GM19328 (cell line): ENCODE measurements around the gene HRH1.

Experiments
- ATAC-seq: cut with Tn5 transposase; IDR thresholded peaks from one replicate; pipeline ENCODE4 v1.9.1; 2021; ENCODE audit warnings: mild to moderate bottlenecking, moderate library complexity; ENCODE audit not compliant: unreplicated experiment

HRH1 gene

DNA sequence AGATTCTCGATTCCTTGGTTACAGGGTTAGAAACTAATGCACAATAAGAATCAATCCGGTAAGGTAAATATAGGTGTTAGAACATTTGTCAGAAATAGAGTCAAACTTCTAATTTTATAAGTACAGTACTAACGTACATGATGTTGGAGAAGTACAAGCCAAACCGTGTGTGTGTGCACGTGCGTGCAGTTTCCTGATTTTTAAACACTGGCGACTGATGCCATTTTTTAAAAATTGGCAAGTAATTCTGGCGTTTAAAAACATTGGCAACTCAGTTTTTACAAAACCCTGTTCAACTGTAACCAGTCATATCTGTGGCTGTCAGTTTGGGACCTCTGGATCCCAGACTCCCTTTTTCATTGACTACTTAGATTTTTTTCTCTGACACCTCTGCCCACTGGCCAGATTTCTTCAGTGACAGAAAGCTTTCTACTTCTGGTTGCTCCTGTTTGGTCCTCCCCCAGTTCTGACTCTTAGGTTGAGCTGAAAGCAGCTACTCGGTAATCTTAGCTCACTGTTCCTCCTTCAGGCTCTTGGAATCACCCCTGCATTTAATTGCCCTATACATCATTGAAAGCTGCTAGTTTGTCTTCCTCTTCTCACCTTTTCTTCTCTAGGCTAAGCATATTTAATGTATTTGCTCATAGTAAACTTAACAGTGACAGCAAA lies 118.7 kb downstream of the HRH1 start:
- no peak for ATAC-seq

DNA sequence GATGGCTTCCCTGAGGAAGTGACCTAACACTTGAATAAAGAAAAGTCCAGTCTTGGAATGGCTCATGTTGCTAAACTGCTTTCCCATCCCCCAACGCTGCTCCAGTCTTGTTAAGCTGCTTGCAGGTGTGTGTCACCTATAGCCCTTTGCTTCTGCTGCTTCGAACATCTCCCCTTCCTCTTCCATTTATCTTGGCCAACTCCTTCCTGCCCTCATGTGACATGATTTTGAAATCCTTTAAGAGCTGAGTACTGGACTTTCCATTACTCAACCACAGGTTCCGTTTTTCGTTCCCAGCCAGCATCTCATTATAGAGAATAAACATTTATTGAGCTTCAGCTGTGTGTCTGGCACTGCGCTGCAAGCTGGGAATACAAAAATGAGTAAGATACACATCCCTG lies 119.6 kb downstream of the HRH1 start:
- no peak for ATAC-seq

DNA sequence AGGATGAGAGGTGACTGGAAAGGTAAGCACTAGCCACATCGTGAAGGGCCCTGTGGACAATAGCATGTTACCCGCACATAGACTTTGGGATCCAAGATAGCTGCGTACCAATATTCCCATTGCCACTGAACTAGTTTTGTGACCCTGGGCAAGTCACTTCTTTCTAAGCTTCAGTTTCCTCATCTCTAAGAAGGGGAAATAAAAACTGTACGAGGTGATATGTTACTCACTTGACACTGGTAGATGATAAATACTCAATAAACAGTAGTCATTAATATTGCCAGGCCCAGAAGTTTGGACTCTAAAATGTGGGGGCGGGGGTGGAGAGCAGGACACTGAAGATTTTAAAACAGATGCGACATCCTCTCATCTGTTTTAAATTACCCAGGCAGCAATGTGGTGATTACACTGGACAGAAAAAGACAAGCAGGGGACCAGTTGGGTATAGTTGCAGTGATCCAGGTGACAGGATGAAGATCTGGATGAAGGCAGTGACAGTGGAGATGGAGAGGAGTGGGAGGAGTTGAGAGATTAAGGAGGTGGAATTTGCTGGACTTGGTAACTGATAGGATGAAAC lies 120.4 kb downstream of the HRH1 start:
- no peak for ATAC-seq

DNA sequence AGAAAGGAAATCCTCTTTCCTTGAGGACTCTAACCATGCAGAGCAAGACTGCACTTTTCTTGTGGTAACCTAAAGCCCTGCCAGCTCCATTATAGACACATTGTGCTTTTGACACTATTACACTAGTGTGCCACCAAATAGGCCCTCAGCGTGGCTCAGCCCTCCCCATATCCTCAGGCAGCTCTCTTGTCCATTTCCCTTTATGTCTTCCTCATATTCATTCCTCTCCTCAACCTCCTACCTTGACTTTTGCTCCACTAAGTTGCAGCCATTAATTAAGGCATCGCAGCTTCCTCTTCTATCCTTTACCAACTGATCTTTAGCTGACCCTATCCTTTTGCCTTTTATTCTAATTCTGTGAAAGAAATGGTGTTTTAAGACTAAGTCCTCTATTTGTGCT lies 121.6 kb downstream of the HRH1 start:
- no peak for ATAC-seq

DNA sequence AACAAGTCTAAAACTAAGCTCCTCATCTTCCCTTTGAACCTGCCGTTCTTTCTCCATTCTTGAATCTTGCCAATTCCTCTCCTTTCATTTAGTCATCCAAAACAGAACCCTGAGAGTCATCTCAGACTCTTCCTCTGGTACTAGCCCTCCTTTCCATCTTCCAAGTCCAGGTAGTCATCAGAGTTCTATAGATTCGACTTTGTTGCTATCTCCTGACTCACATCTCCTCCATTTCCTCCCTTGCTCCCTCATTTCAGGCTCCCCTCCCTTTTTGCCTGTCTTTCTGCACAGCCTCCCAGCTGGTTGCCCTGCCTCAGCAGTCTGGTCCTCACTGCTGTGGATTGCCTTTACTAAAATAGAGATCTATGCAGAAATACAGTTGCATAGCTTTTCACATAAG lies 122.6 kb downstream of the HRH1 start:
- no peak for ATAC-seq

DNA sequence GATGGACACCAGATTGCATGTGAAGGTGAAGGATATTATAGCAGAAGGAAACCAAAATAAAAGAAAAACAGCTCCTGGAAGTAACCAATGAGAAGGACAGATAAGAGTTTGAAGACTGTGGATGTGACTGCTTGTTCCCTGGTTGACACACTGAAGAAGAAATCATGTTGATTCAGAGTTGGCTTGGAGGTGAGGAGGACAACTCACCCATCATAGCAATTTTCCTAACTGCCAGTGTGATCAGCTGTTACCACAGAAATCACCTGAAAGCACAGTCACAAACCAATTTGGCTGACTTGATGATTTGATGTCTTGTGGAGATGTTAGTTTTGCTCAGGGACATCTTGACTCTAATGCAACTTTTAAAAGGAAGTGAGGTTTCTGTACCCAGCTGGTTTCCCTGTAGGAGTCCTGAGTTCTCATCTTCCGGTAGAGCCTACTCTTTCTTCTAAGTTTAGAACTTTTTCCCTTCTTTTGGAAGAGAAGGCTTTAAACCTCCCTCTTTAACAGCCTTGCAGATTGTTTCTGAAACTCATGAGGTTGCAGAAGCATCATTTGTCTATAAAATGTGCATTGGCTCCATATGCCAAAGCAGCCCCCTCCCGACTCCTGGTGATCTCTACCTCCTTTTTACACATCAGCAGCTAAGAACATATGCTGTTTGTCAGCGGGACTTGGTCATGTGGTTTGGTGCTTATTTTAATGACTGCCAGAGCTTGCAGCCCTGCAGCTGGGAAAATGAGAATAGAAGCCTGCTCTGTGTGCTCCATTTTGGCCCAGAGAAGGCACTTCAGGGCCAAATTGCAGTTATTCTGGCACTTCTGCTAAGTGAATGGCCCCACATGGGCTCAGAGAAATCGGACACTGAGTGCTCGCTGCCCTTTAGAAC lies 128.2 kb downstream of the HRH1 start:
- no peak for ATAC-seq

DNA sequence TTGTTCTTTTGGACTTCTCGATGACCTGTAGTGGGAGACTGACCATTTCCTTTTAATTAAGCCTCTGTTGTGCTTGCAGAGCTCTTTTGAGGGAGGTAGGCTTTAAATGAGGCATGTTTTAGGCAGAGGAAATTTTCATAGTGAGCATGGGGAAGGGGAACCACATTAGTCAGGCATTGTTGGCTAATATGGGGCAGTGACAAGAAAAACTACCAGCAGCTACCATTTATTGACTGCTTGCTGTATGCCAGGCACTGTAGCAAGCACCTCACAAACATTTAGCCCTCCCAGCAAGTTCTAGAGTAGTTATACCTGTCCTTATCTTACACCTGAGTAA lies 128.8 kb downstream of the HRH1 start:
- ATAC-seq, result no peak

DNA sequence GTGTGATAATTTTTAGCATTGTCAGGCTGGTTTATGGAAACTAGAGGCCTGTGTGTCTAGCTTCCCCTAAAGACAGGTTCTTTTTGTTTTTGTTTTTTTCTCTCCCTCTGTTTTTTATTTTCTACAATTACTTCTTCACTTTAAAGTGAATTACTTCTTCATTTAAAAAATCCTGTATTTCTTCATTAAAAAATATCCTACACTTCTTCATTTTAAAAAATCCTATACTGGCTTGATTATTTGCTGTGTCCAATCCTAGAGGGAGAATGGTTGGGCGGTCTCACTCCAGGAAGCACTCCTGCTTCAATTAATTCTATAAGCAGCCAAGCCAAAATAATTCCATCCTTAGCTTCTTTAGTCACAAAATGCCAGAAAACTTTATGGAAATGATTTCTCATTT lies 129.7 kb downstream of the HRH1 start:
- no peak for ATAC-seq

DNA sequence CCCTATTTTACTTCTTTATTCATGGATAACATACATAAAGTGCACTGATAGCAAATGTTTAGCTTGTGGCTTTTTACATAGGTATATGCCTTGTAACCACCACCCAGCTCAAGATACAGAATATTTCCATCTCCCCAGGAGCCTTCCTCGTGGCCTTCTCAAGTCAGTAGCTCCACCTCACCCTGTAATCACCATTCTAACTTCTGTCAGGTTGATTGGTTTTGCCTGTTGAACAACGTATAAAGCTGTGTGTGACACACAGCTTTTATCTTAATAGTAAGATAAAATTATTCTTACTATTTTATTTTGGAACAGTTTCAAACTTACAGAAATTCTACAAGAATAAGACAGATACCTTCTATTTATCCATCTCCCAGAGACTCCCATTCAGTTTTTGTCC lies 131.2 kb downstream of the HRH1 start:
- ATAC-seq, result no peak

DNA sequence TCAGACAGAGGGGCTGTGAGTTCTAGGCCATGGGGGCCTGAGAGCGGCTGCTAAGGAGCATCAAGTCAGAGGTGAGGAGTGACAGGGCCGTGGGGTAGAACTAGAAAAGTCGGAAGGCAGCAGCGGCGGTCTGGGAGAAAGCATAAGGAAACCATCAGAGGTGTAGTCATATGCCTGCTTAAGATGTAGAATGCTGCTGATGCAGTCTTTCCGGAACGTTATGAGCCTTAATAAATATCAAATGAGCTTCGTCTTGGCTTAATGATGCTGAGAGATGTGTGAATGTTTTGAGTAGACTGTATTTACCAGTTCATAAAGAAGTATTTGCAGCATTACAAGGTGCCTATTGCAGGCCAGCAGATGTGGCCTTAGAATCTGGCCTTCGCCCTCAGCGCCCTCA lies 133.1 kb downstream of the HRH1 start:
- no peak for ATAC-seq

DNA sequence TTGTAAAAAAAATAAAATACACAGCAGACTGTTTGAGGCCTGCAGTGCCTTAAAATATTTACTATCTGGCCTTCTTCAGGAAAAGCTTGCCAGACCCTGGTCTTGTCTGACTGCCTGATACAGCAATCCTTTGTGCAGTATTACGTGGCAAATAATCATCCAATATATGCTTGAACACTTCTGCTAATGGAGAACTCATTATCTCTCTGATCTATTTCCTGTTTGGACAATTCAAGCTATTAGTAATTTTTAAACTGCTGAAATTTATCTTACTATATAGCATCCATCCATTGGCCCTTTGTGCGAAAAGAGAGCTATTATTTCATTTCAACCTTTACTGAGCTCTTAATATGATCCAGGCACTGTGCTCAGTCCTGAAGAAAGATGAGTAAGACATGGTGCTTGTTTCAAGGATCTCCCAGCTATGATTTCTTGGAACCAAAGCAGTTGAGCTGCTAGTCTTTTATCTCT lies 133.8 kb downstream of the HRH1 start:
- ATAC-seq, result no peak

DNA sequence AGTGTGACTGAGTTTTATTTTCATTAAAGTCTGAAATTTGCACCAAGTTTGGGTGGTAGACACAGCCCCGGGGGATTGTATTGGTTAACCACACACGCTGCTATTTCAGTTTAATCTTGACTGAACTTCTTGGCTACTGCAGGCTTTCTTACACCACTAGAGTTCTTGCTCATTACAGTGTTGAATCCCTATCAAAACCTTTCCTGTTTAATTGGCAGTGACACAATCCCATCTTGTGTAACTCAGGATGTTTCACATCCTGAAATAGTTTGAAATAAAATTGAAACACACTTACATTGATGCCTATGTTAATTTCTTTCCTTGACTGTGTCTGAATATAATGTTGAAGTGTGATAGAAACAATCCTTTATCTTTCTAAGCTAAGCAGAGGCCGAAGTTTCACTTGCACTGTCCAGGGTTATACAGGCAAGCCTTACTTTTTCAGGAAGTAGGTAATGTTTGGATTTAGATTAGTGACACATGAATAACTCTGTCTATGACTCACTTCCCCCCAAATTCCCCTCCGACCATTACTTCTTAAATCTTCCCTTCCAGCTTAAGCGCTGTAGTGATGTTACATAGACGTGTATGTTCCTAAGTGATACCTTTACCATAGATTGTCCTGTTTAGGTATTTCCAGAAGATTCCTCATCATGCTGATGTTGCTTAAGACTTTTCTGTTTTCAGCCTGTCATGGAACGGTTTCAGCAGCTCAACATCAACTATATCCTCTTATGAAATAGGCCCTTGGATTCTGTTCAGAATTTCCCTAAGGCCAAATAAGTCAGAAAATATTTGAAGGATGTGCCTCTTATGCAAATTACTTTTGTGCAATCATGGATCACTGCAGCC lies 134.7 kb downstream of the HRH1 start:
- ATAC-seq, result no peak

DNA sequence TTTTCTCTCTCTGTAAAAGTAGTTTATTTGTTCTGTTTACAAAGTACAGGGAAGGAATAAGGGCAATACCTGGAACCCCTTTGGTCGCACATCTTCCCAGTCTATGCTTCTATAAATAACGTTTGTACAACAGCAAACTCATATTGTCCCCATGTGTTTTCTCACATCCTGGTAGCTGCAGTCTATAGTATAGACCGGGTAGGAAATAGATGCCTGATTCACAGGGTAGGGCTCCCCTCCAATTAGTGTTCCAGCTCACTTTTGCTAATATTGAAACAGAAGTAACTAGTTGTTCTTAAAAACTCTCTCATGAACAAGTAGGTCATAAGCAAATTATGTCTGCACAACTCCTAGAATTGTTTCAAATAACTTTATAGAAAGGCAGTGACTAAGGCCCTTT lies 135.6 kb downstream of the HRH1 start:
- ATAC-seq, result no peak

DNA sequence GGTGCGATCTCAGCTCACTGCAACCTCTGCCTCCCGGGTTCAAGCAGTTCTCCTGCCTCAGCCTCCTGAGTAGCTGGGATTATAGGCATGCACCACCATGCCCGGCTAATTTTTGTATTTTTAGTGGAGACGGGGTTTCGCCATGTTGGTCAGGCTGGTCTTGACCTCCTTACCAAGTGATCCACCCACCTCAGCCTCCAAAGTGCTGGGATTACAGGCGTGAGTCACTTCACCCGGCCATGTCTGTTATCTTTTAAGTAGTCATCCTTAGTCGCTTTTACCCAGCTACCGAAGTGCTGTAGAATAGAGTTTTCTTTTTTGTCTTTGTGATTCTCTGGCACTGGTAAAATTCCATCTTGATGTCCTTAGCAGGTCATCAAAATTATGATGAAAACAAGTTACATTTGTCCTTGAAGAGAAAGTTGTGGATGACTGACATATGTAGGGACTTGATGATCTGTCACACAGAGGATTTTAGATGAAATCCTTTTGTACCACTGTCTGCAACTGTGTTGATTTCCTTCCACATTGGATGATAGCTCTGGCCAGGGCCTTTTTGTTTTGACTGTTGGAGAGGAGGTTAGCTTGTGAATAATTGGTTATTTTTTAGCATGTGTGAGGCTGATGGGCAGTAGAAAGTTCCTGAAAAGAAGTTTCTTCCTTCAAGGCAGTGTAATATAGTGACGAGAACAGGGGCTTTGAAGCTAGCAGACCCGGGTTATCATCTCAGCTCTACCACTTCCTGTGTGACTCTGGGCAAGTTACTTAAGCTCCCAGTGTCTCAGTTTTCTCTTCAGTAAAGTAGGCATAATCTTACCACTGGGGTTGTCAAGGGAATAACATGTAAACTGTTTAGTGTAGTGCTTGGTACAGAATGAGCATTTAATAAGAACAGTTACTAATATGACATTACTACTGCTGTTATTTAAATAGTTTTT lies 136.7 kb downstream of the HRH1 start:
- ATAC-seq, result no peak

DNA sequence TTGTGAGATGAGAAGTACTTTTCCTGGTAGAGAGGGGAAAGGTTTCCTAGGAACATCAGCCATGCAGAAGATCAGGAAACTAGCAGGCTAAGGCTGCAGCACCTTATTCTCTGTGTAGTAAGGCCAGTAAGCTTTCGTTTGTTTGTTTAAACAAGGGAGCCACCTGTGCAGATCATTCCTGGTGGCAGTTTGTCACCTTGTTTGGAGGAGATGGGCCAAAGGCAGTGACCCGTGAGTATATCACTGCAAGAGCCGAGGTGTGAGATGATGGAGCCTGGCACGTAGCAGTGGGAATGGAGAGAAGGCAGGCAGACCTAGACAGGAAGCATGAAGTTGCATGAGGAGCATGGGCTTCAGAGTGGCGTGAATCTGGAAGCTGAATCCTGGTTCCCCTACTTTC lies 137.5 kb downstream of the HRH1 start:
- ATAC-seq, result no peak

DNA sequence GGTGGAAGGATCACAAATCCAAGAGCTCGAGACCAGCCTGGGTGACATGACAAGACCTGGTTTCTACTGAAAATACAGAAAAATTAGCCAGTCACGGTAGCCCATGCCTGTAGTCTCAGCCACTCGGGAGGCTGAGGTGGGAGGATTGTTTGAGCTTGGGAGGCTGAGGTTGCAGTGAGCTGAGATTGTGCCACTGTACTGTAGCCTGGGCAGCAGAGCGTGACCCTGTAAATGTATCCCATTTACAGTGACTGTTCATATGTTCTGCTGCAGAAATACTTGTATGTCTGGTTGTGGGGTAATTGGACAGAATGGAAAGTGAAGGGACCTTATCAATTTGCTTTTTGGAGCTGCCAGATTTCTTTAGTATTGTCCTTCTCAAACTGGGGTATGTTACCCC lies 142.8 kb downstream of the HRH1 start:
- no peak for ATAC-seq

DNA sequence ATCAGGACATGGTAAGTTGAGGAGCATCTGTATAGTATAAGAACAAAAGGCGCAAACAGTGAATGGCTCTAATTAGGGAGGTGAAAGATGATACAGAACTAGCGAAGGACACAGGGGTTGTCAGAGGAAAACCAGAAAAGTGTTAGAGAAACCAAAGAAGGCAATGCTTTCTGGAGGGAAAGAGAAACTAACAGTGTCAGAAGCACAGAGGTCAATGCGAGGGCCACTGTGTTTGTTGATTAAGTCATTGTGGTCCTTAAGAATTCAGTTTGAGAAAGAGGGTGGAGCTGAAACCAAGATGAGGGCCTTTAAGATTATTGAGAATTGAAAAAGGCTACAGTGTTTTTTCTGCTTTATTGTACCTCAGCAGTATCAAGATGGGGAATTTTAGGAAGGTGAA lies 146.7 kb downstream of the HRH1 start:
- ATAC-seq, result no peak

DNA sequence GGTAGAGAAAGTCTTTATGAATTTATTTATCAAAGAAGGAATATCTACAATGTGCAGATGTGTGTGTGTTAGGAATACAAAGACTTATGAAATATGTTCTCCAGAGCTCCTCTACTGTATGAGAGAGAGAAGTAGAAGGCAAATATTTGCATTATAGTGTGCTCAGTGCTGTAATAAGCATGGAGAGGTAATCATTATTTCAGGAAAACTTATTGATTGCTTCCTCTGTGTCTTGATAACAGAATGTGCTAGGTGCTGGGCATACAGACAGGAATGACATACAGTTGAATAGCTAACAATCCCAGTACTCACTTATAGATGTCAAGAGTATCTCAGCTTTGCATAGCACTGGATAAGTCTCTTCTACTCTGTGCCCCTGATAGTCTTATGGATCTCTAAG lies 148.2 kb downstream of the HRH1 start:
- no peak for ATAC-seq

DNA sequence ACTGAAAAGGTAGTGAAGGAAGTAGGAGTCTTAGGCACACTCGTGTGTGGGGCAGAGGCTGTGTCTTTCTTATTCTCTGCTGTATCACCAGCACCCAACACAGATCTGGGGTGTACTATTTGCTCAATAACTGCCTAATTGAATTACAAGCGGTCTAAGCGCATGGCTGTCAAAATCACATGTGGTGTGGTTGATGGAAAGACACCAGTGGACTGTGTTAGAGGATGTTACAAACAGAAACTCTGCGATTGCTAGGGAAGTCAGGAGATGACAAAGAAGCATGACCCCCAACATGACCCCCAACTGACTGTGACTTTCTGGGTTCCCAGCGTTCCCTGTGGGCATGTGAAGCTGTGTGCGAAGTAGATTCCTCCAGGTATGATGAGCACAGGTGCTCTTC lies 149.9 kb downstream of the HRH1 start:
- no peak for ATAC-seq

DNA sequence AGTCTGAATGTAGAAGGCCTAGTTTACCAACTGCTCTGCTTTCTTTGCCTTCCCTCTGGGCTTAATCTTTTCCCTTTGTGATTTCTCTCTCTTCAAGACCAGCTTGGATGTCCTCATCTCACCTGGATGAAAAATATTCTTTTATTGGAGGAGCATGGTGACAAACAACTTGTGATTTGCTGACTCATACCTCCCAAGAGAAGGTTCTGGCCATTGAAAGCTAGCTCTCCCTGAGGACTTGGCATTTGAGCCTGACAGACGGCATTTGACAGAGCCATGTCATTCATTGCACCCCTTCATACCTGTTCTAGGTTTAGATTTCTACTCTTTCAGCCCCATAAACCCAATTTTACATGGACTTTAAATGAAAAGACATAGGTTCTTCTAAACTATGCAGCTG lies 151.2 kb downstream of the HRH1 start:
- ATAC-seq, result no peak
